GM10248 (cell line): ENCODE results near the gene MYO1H.

ENCODE experiments used
- CTCF ChIA-PET: fragments of 300-600 bp; sonication (Branson Sonifier 250); formaldehyde crosslinking; extraction: SDS; loops from one replicate; lab custom pipeline; 2021; ENCODE audit warnings: antibody characterized with exemption; lab: Yijun Ruan, JAX
- POLR2A ChIA-PET: fragments of 350-650 bp; sonication (Branson Sonifier 250); formaldehyde crosslinking; extraction: SDS; loops from one replicate; lab custom pipeline; 2020; ENCODE audit warnings: antibody characterized with exemption; lab: Yijun Ruan, JAX
- DNase-seq: peaks from one replicate; pipeline ENCODE4 v3.0.0; 2012; ENCODE audit errors: extremely low spot score
- CTCF ChIP-seq: IDR thresholded peaks from 2 replicates; pipeline ENCODE4 v1.5.1; 2012; ENCODE audit warnings: mild to moderate bottlenecking, low read depth; ENCODE audit errors: extremely low read depth, missing control alignments, control extremely low read depth

Gene MYO1H

GRCh38 chr12:109458771-109459208, 111.1 kb downstream of the MYO1H start:
- TF ChIP-seq CTCF: no peak
- no peak for DNase-seq
- ChIA-PET POLR2A (no interaction called here), CTCF (interaction anchor here (1.7 kb wide), 1 partner anchor 31 kb away, joined by 4 read pairs; no protein-coding TSS in a partner anchor)

GRCh38 chr12:109459247-109459646, 111.5 kb downstream of the MYO1H start:
- DNase-seq: no peak
- TF ChIP-seq CTCF: no peak
- CTCF ChIA-PET: no interaction called here
- POLR2A ChIA-PET: no interaction called here

GRCh38 chr12:109460538-109460937, 112.8 kb downstream of the MYO1H start:
- CTCF ChIA-PET: no interaction called here
- no peak for TF ChIP-seq CTCF
- POLR2A ChIA-PET: no interaction called here
- no peak for DNase-seq

- ChIA-PET POLR2A (no interaction called here), CTCF (interaction anchor here (0.9 to 1.9 kb wide), 4 partner anchors 9 to 384 kb away, joined by 3 to 5 read pairs (median 4); no protein-coding TSS in a partner anchor)
- DNase-seq: peak; percentile 33
- no peak for TF ChIP-seq CTCF
Observed at GRCh38 chr12:109461049-109461845, 113.5 kb downstream of the MYO1H start.

- DNase-seq: no peak
- TF ChIP-seq CTCF: no peak
- CTCF ChIA-PET: interaction anchor here (0.9 to 1.9 kb wide), 10 partner anchors 9 to 383 kb away, joined by 3 to 6 read pairs (median 4); no protein-coding TSS in a partner anchor
- POLR2A ChIA-PET: no interaction called here
Observed at GRCh38 chr12:109461846-109462756, 114.4 kb downstream of the MYO1H start.

- ChIA-PET POLR2A (no interaction called here), CTCF (interaction anchor here (1.1 to 1.9 kb wide), 10 partner anchors 9 to 382 kb away, joined by 3 to 6 read pairs (median 4); no protein-coding TSS in a partner anchor)
- no peak for DNase-seq
- TF ChIP-seq CTCF: no peak
Observed at GRCh38 chr12:109462868-109463692, 115.4 kb downstream of the MYO1H start.
